OCI-LY3 (cell line): ENCODE results near the gene WDR27.

ENCODE experiments used
- H2AFZ ChIP-seq: fragments of 200-600, 300-600 bp; shearing (Covaris generic); 2 replicates; pipeline ENCODE4 v1.6.0; 2014; ENCODE audit warnings: antibody characterized with exemption, low read depth, low read length
- H3K27ac ChIP-seq: fragments of 200-600, 300-600 bp; sonication (generic); 2 replicates; pipeline ENCODE4 v1.5.1; 2014; ENCODE audit warnings: mild to moderate bottlenecking, low read length, moderate library complexity, mixed read lengths
- H3K27me3 ChIP-seq: fragments of 200-600, 300-600 bp; sonication (generic); 2 replicates; pipeline ENCODE4 v1.6.1; 2014; ENCODE audit warnings: low read depth, low read length, mixed read lengths
- H3K36me3 ChIP-seq: fragments of 200-600, 300-600 bp; sonication (generic); replicated peaks from 2 replicates; pipeline ENCODE3; 2014; ENCODE audit warnings: low read depth, low read length, mixed read lengths
- H3K4me1 ChIP-seq: fragments of 300-600, 200-600 bp; sonication (generic); 2 replicates; pipeline ENCODE4 v1.6.1; 2014; ENCODE audit warnings: low read length, mixed read lengths
- H3K4me2 ChIP-seq: fragments of 200-600, 300-600 bp; sonication (generic); 2 replicates; pipeline ENCODE4 v1.6.1; 2014; ENCODE audit warnings: low read length, mixed read lengths
- H3K4me3 ChIP-seq: fragments of 300-600, 200-600 bp; sonication (generic); 2 replicates; pipeline ENCODE4 v1.5.1; 2014; ENCODE audit warnings: antibody characterized with exemption, mild to moderate bottlenecking, low read length, moderate library complexity
- H3K79me2 ChIP-seq: fragments of 300-600, 200-600 bp; shearing (Covaris generic); 2 replicates; pipeline ENCODE4 v1.6.1; 2014; ENCODE audit warnings: mild to moderate bottlenecking, low read length, mixed read lengths
- H3K9ac ChIP-seq: fragments of 300-600, 200-600 bp; shearing (Covaris generic); 2 replicates; pipeline ENCODE4 v1.6.0; 2014; ENCODE audit warnings: mild to moderate bottlenecking, low read length, moderate library complexity
- H3K9me3 ChIP-seq: fragments of 200-600, 300-600 bp; shearing (Covaris generic); 2 replicates; pipeline ENCODE4 v1.6.1; 2014; ENCODE audit warnings: low read length, mixed read lengths; ENCODE audit not compliant: insufficient read depth
- H4K20me1 ChIP-seq: fragments of 200-600, 300-600 bp; sonication (generic); 2 replicates; pipeline ENCODE4 v1.6.1; 2016; ENCODE audit warnings: low read length, mixed read lengths; ENCODE audit not compliant: insufficient read depth
- CTCF ChIP-seq: fragments of 200-600, 300-600 bp; sonication (generic); IDR thresholded peaks from 2 replicates; pipeline ENCODE4 v1.5.1; 2014; ENCODE audit warnings: antibody characterized with exemption, low read length, low read depth
- EZH2phosphoT487 ChIP-seq: fragments of 200-600 bp; shearing (Covaris generic); IDR thresholded peaks from 2 replicates; pipeline ENCODE4 v1.6.1; 2018; ENCODE audit warnings: antibody characterized with exemption, mixed run types, low read depth

The WDR27 gene

DNA sequence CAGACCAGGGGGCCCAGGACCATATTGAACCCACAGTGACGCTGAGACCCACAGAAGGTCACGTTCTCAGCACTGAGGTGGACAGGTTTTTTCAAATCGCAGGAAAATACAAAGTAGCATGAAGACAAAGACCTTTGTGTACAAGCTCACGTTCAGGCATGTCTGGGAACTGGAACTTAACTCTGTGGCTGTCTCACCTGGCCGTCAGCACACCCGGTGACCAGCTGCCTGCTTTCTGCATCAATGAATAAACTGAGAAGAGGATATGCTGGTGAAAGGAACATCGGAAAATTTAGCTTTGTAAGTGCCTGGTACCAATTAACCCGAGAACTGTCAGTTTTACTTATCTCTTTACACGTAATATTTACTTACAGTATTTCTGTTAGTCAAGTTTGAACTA lies 36.5 kb downstream of the WDR27 start:
- Histone ChIP-seq H3K4me2 (no peak overlapping the region), H3K79me2 (no peaks in the 10 kb centered on the region), H3K9me3 (no peaks in the 10 kb centered on the region), H2AFZ (no peak overlapping the region), H3K9ac (no peak overlapping the region), H3K4me1 (no peaks in the 10 kb centered on the region), H3K36me3 (no peaks in the 10 kb centered on the region), H4K20me1 (no peaks in the 10 kb centered on the region), H3K27ac (no peak overlapping the region), H3K27me3 (no peaks in the 10 kb centered on the region), H3K4me3 (no peak overlapping the region)
- TF ChIP-seq CTCF (no peak), EZH2phosphoT487 (no peak)

DNA sequence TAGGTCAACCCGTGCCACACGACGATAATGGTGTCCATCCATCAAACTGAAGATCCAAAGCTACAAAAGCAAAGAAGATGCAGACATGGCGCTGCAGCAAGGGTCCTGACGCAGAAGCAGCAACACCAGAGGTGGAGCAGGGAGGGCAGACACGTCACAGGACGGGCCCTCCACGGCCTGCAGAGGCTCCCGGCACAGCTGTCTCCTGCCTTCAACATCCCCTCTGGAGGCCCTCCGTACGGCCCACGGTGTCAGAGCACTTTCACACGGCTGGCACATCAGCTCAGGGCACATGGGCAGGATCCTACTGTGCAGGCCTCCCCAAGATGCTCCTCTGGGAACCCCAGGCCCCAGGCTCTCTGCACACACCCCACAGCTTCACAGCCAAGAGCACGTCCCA lies 37.6 kb downstream of the WDR27 start:
- H3K36me3 ChIP-seq, result no peaks in the 10 kb centered on the region
- TF ChIP-seq EZH2phosphoT487, result no peak
- TF ChIP-seq CTCF, result no peak
- H3K9ac ChIP-seq, result no peak overlapping the region
- H4K20me1 ChIP-seq, result no peaks in the 10 kb centered on the region
- no peaks in the 10 kb centered on the region for H3K9me3 ChIP-seq
- H3K79me2 ChIP-seq, result no peaks in the 10 kb centered on the region
- no peak overlapping the region for H2AFZ ChIP-seq
- H3K4me1 ChIP-seq, result no peaks in the 10 kb centered on the region
- no peaks in the 10 kb centered on the region for H3K27me3 ChIP-seq
- H3K4me2 ChIP-seq, result no peak overlapping the region
- H3K4me3 ChIP-seq, result no peak overlapping the region
- no peak overlapping the region for H3K27ac ChIP-seq

- H3K9ac ChIP-seq, result no peak overlapping the region
- no peak overlapping the region for H3K4me3 ChIP-seq
- no peak overlapping the region for H2AFZ ChIP-seq
- H3K27ac ChIP-seq, result no peak overlapping the region
- H3K4me2 ChIP-seq, result no peak overlapping the region
- no peaks in the 10 kb centered on the region for H3K79me2 ChIP-seq
- no peaks in the 10 kb centered on the region for H3K27me3 ChIP-seq
- H3K9me3 ChIP-seq, result no peaks in the 10 kb centered on the region
- TF ChIP-seq CTCF, result no peak
- TF ChIP-seq EZH2phosphoT487, result no peak
- no peaks in the 10 kb centered on the region for H3K4me1 ChIP-seq
- H3K36me3 ChIP-seq, result no peaks in the 10 kb centered on the region
- no peaks in the 10 kb centered on the region for H4K20me1 ChIP-seq
Observed at GRCh38 chr6:169663468-169663867, 38.4 kb downstream of the WDR27 start.

DNA sequence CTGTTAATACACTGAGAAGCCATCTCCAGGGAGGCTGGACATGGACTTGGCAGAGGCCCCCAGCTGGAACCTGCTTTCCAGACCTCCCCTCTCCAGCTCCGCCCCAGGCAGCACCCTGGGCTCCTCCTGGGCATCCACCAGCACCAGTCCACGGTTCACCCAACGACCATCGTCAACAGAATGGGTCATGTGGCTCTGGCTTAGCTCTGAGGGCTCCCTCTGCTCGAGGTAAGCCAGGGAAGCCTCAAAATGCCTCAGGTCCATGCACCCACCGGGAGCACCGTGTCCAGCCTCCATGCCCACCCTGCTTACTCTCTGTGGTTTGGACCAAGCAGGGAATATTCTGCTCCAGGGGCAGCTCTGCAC lies 40.5 kb downstream of the WDR27 start:
- no peaks in the 10 kb centered on the region for H3K36me3 ChIP-seq
- H3K9me3 ChIP-seq, result no peaks in the 10 kb centered on the region
- H4K20me1 ChIP-seq, result no peaks in the 10 kb centered on the region
- no peak overlapping the region for H2AFZ ChIP-seq
- H3K27me3 ChIP-seq, result no peaks in the 10 kb centered on the region
- H3K4me2 ChIP-seq, result no peak overlapping the region
- H3K4me3 ChIP-seq, result no peak overlapping the region
- no peaks in the 10 kb centered on the region for H3K4me1 ChIP-seq
- no peaks in the 10 kb centered on the region for H3K79me2 ChIP-seq
- H3K27ac ChIP-seq, result no peak overlapping the region
- TF ChIP-seq EZH2phosphoT487 (no peak), CTCF (no peak)
- H3K9ac ChIP-seq, result no peak overlapping the region
